GM23338 (cell line): ENCODE results near the gene BTBD9.

Source experiments
- CTCF ChIP-seq, 2 experiments: fragments of 200-600 bp in 1 of 2; sonication (generic) in 1 of 2; conservative IDR thresholded peaks; 2 replicates each; pipeline versions ENCODE4 v1.5.1 to v1.6.1; 2016 to 2017; ENCODE audit warnings: antibody characterized with exemption in 2 of 2, low read depth in 2 of 2, mild to moderate bottlenecking in 2 of 2, moderate library complexity in 1 of 2
- JUNB ChIP-seq: IDR thresholded peaks from one replicate; pipeline ENCODE4 v1.6.1; 2016; ENCODE audit warnings: antibody characterized with exemption; ENCODE audit not compliant: unreplicated experiment
- TF ChIP-seq, protein P1 (sequence below): IDR thresholded peaks from one replicate; pipeline ENCODE4 v1.6.1; 2018; ENCODE audit warnings: antibody characterized with exemption; ENCODE audit not compliant: unreplicated experiment

DNA sequence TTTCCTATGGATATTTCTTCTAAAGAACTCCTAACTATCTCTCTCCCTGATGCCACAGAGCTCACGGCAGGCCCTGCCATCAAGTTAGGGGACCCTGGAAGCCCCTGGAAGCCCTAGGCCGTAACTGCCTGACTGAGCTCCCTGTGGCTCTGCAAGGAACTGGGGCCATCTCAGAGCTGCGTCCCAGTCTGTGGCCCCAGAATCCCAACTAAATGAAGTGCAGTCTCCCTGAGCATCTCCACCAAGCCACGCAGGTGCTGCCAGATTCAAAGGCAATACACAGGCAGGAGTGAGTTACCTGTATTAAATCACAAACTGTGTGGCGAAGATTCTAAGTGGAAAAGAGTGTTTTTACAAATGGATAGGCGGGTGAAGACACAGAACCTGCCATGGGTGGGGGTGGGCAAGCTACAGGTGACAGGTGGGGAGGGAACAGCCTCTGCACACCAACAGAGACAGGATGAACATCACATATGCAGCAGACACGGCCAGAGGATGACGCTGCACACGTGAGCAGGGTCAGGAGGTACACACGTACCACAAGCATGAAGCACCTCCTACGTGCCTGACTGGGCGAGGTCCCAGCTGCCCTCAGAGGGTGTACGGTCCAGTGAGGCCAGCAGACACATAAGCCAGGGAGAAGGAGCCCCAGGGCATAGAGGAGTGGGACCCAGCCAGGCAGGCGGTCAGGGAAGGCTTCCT lies 461.7 kb downstream of the BTBD9 start:
- TF ChIP-seq CTCF (conservative IDR thresholded peaks at IDR 0.05; ENCODE audit: low read depth in 2 of 2) (no peak), JUNB (no peak)
- TF ChIP-seq, protein P1, sequence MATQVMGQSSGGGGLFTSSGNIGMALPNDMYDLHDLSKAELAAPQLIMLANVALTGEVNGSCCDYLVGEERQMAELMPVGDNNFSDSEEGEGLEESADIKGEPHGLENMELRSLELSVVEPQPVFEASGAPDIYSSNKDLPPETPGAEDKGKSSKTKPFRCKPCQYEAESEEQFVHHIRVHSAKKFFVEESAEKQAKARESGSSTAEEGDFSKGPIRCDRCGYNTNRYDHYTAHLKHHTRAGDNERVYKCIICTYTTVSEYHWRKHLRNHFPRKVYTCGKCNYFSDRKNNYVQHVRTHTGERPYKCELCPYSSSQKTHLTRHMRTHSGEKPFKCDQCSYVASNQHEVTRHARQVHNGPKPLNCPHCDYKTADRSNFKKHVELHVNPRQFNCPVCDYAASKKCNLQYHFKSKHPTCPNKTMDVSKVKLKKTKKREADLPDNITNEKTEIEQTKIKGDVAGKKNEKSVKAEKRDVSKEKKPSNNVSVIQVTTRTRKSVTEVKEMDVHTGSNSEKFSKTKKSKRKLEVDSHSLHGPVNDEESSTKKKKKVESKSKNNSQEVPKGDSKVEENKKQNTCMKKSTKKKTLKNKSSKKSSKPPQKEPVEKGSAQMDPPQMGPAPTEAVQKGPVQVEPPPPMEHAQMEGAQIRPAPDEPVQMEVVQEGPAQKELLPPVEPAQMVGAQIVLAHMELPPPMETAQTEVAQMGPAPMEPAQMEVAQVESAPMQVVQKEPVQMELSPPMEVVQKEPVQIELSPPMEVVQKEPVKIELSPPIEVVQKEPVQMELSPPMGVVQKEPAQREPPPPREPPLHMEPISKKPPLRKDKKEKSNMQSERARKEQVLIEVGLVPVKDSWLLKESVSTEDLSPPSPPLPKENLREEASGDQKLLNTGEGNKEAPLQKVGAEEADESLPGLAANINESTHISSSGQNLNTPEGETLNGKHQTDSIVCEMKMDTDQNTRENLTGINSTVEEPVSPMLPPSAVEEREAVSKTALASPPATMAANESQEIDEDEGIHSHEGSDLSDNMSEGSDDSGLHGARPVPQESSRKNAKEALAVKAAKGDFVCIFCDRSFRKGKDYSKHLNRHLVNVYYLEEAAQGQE: no peak
